Forelimb muscle (tissue), 1 donor: ENCODE results near the gene CSNK2B. TPM values are rescaled to one million over a fixed set of nuclear protein-coding genes. Genes with fewer than 3 reads are reported as not detected.

Source experiments
- DNase-seq: peaks from one replicate; pipeline ENCODE4 v3.0.0-alpha.2; 2013; ENCODE audit warnings: low read depth
- polyA plus RNA-seq: library from polyadenylated mRNA; unstranded; fragments of 120-200 nt; gene quantifications from one replicate; pipeline ENCODE4 v1.2.1, GENCODE V29; 2013; ENCODE audit not compliant: insufficient read length

The CSNK2B gene
- polyA plus RNA-seq, 1 donor = 125 TPM

DNA sequence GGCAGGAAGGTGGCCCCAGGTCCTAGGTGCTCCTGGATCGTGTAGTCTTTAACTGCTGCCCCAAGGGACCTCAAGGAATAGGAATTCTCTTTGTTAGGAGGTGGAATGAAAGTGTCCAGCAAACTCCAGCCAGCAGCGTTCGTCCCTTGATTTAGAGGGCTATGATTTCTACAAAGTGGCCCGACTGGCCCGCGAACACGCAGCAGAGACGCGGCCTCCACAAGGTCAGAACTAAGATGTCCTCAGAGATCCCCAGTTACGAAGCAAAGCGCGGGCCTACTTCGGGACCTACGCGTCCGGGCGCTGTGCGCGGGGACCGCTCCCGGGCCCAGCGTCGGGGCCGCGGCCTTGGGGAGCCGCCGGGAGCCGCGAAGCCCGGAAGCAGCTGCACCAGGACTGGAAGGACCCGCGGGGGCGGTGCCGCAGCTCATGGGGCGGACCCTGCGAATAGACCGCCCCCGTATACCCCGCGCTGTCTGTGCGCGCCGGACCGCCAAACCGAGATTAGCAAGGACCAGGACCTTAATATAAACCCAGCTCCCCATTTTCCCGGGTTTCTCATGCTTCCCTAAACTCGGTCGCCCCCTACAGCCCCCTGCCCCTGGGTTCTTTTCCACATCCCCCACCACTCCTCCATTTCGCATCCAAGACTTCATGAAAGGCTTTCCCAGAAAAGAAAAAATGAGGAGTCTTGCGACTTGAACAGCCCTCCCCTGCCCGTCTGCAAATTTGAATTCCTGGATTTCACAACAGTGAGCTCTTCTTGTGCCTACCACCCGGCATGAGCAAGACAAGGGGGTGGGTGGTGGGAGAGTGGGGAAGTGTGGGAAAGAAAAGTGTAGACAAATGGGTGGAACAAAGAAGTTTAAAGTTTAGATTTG is 5.3 kb upstream of the CSNK2B start, which contains the start of gene C6orf47:
Gene C6orf47 (minus strand): TSS at position 398 of the 881 bp plus-strand sequence. CDS start 831 bp downstream, outside the sequence.
- no peak for DNase-seq

DNA sequence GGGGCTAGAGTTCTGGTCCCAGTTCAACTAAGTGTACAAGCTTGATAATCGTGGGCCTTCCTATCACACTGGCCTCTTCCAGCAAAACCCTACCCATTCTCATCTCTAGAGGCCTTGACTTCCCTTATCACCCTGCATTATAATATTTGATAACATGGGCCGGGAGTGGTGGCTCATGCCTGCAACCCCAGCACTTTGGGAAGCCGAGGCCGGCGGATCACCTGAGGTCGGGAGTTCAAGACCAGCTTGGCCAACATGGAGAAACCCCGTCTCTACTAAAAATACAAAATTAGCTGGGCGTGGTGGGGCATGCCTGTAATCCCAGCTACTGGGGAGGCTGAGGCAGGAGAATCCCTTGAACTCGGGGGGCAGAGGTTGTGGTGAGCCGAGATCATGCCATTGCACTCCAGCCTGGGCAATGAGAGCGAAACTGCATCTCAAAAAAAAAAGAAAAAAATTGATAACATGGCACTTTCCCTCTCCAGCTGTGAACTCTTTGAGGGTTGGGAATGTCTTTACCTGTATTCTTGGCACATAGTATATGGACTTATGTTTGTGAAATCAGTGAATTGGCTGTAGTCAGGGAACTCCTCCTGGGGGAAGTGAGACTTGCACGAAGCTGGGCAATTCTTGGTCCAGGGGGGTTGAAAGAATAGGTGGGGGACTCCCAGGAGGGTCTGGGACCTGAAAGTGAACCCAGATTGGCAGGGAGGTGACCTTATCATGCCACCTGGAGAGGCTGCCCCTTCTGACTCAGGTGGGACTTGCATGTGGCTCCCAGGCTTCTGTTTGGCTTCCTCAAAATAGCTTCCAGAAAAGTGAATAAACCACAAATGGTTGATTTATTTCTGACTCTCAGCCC is 4.4 kb upstream of the CSNK2B start:
- no peak for DNase-seq

DNA sequence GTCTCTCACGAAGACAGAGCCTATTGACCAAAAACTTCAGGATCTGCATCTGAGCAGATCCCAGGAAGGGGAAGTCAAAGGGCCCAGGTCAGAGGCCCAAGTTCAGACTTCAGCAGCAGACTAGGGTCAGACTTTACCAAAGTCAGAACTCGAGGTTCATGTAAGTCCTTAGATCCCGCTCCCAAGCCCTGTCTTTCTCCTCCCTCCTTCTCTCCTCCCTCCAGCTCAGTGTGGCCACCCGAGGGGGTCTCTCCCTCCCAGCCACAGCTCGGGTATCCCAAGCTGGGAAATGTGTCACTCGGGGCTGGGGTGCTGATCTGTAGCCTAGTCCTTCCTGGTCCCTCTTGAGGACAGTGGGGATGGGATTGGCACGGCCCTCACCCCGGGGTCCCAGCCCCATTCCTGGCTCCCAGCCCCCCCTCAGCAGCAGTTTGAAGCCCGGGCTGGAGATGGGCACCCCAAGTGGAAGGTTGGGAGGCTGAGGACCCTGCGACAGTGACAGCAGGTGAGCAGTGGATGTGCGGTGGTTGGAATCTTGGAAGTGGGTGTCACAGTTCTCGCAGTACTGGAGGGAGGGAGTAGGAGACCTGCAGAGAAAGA is 3.7 kb upstream of the CSNK2B start:
- DNase-seq = no peak

DNA sequence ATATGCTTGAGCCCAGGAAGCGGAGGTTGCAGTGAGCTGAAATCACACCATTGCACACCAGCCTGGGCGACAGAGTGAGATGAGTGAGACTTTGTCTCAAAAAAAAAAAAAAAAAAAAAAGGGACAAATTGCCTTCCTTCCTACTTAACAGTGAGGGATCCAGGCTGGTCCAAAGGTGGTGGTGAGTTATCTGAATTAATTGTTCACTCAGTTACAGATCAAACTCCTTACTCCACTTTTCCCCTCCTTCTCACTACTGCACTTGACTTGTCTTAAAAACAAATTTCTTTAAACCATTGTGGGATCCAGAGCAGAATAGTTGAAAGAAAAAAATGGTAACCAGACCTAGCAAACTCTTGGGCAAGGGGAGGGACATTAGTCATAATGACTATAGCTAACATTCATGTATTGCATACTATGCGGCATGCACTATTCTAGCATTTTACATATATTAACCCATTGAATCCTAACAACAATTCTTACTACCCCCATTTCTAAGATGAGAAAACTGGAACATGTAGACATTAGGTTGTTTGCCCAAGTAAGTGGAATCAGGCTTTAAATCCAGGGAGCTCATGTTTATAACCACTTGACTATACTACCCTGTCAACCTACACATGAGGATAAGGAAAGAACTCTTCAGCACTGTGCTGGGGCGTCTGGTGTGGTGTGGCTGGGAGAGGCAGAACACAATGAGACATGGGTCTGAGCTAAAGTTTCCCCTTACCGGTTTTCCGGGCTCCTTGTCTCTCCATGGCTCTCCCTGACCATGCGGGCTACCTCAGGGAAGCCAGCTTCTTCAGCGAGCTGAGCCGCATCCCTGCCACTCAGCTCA is 2.5 kb upstream of the CSNK2B start:
- DNase-seq = no peak

DNA sequence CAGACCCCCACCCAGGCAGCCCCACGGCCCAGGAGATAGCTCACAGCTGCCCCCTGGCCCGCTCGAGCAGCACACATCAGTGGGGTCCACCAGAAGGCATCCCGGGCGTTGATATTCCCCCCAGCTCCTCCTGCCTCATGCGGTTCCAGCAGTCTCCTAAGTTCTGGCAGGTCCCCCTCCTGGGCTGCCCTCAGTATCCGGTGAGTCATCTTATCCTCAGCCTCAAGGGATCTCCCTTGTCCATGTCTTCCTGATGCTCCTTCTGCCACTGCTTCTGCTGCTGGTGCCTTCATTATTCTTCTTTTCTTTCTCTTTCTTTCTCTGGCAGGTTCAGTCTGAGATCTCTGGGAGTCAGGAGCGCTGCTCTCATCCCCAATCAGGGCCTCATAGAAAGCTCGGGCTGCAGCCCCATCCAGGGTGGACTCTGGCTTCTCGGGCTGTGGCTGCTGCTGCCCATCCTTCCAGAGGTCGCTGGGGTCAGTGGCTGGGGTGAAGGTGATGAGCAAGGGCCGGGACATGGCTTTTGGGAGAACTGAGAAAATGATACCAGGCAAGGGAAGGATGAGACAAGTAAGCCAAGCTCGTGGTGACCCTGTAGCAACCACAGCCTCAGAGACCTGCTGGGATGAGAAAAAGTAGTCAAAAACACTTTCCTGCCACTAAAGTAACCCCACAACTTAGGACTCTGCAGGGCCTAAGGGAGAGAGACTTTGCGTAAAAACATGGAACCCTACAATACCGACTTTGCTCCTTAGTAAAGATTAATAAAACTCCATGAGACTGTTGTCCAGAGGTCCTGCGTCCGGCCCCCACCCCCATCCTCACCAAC is 1.7 kb upstream of the CSNK2B start:
- no peak for DNase-seq

DNA sequence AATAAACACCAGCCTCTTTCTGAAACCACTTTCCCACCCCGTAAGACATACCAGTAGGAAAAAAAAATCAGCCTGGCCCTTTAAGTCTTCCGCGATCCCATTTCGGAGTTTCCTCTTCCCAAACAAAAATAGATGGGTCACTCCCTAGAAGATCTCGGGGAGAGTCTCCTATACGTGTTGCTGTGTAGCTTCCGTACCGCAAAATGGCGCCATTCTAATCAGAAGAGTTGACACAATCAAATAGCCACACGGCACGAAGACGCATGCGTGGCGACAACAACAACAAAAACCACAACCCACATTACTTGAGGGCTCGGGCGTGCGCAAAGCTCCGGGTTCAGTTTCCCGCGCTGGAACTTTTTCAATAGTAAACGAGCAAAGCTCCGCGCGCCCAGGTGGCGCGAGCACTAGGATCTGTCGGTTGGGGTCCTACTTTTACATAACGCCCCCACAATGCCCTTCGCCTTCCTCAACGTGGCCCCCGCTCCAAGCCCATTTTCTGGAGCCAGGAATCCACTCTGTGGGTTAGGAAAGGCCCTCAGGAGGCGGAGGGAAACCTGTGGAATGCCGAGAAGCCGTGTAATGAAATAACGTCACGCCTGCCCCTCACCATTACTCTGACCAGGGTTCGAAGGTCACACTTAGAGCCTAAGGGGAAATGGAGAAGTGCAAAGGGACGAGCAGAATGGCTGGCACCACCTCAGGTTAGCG is 935 bp upstream of the CSNK2B start, which contains the start of gene GPANK1:
Gene GPANK1 (minus strand): TSS at position 208 of the 711 bp plus-strand sequence. CDS start 519 bp downstream, outside the sequence.
- peak; percentile 98 for DNase-seq

DNA sequence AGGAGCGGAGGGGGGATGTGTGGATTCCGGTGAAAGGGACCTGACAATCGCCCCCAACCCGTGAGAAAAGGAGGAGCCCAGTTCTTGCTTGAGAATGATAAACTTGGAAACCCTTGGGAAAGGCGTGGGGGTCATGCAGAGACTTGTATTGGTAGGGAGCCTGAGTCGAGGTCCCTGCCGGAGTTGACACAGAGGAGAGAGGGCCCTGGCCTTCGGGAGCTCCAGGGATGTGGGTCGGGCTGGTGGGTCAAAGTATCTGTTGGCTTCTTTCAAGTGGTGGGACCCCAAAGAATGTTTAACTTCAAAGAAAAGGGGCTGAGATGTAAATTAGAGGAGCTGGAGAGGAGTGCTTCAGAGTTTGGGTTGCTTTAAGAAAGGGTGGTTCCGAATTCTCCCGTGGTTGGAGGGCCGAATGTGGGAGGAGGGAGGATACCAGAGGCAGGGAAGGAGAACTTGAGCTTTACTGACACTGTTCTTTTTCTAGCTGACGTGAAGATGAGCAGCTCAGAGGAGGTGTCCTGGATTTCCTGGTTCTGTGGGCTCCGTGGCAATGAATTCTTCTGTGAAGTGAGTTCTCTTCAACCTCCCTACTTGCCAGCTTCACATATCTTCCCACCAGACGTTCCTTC is 571 bp downstream of the CSNK2B start:
- DNase-seq = no peak

DNA sequence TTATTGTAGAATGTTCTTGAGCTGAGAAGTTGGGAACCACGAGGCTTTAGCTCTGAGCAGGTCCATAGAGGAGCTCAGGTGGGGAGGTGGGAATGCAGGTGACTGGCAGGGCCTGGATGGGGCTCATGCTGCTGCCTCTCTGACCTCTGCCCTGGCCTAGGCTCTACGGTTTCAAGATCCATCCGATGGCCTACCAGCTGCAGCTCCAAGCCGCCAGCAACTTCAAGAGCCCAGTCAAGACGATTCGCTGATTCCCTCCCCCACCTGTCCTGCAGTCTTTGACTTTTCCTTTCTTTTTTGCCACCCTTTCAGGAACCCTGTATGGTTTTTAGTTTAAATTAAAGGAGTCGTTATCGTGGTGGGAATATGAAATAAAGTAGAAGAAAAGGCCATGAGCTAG is 3.8 kb downstream of the CSNK2B start, which contains the start of gene LY6G5B:
Gene LY6G5B (plus strand): TSS at position 301 of the 400 bp plus-strand sequence. CDS start 975 bp downstream, outside the sequence.
- DNase-seq = no peak

DNA sequence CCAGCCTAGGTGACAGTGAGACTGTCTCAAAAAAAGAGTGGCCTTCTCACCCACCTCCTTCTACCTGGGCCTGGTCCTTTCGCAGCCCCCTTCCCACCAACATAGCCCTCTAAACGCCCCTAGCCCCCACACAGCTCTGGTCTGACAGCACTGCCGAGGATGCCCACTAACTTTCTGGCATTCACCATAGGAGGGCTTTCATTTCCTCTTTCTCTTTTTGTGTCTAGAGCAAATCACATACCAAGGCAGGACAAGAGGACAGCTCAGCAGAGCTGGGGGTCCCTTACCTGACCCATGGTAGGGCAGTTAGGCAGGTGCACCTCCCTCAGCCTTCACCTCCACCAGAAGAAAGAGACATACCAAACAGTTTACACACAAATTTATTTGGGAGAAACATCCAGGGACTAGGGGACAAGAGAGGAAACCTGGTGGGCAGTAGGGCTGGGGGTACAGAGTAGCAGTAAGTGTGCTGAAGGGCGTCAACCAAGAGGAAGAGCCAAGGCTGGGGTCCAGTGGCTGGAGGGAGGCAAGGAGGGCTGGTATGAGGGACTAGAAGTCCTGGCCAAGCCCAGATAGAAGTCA is 10.5 kb downstream of the CSNK2B start:
- DNase-seq = no peak

DNA sequence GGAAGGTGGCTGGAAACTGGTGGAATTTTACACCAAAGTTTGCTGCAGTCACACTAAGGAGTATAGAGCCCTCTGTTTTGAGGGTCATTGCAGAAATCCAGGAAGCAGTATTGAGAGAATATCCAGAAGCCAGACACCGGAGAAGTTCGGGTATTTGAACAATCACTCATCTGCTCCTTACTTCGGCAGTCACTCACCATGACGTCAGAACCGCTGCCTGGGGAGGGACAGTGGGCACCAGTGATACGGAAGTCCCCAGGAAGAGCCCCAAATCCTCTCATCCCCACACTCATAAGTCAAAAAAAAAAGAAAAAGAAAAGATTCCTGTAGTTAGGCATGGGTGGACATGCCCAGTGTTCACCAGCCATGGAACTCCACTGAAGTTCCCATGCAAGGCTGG is 11.0 kb downstream of the CSNK2B start:
- DNase-seq = no peak

DNA sequence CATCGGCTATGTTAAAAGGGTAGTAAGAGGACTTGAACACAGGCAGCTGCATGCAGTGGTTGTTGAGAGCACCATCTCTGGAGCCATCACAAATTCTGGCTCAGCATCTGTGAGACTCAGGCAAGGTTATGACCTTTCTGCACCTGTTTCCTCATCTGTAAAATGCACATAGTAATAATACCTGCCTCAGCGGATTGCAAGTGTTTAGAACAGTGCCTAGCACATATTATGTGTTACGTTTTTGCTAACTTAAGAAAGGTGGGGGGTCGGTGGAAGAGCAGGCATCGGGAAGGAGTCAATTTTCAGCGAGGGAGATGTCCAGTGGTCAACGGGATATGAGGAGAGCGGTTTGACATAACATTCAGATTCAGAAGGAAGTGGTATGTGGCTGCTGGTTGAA is 12.1 kb downstream of the CSNK2B start:
- no peak for DNase-seq

DNA sequence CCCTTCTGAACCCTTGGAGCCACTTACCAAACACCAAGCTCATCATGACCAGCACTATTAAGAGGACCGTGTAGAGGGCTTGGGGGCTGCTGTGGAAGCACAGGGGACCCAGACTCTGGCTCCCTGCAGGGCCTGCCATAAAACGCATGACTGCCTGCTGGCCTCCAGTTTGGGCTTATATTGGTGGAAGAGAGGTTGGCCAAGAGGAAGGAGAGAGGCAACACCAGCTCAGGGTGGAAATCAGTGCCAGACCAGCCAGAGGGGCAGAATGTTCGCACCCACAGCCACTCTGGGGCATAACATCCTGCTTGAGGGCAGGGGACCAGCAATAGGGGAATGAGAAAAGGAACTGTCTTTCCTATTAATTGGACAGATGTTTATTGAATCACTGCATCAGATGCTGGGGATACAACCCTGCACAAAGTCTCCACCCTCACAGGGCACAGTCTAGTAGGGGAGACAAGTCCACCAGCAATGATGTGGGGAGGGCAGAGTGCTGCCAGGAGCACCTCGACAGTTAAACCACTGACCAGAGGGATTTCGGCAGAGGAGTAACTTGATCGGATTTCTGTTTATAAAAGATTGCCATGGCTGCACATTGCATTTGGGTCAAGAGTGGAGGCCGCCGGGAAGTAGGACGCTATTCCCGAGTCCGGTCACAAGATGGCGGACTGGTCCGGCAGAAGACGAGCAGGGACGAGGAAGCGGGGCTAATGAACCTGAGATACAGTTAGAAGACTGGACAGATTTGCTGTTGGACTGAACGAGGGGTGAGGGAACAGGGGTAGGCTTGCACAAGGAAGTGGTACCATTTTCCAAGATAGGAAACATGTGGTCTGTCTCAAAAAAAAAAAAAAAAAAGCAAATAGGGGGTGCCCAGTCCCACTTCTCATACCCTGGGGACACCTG is 14.6 kb downstream of the CSNK2B start, which contains the start of gene LY6G5C:
Gene LY6G5C (minus strand): TSS at position 842 of the 909 bp plus-strand sequence. CDS start 694 bp downstream, at position 148.
- peak; percentile 77 for DNase-seq

DNA sequence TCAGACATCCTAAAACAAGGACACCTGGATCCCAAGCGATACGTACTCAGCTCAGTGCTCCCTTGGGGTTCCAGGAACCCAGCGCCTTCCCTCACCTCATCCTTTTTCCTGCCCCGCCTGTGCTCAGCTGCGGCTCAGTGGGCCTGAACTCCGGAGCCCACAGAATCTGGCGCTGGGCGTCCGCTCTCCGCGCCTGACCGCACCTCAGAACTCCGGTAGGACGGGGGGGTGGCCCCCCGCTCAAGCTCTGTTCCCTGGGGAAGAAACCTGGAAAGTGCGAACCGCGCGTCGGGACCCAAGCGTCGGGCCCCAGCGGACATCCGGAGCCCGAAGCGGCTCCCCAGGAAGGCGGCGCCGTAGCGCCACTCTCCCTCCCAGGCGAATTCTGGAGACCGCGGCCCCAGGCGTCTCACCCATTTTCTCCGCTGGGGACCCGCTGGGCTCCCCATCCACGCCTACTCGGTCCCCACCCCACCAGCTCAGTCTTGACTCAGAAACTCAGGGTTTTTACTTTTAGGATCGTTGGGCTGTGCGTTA is 15.3 kb downstream of the CSNK2B start:
- no peak for DNase-seq

DNA sequence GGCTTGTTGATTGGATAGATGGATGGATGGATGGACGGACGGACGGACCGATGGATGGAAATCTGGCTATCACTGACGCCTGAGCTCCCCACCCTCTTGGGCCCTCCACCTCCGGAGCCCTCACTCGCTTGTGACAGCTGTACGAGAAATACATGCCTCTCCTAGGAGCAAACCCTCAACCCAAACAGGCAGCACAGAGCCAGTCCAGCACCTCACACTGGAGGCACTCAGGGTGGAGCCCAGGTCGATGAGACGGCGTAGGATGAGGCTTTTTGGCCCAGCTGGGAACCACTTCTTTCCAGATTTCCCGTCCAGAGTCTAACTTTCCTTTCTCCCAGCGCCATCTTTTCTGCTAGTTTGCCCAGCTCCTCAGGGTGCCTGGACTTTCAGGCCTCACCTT is 17.7 kb downstream of the CSNK2B start:
- DNase-seq = no peak

DNA sequence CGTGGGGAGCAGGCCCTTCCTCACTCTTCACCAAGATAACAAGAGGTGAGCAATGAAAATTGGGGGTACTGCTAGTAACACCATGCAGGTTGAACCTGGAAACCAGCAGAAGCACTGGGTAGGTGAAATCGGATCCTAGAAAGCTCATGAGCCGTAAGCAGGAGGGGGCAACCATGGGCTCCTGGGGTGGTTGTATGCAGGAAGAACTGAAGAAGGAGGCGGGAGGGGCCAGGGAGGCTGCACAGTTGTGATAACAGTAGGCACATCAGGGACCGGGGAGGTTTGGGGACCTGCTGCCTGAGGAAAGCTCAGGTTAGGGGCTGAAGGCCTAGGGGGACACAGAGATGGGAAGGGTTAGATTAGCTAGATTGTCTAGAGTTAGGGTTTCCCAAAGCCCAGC is 20.6 kb downstream of the CSNK2B start:
- no peak for DNase-seq

DNA sequence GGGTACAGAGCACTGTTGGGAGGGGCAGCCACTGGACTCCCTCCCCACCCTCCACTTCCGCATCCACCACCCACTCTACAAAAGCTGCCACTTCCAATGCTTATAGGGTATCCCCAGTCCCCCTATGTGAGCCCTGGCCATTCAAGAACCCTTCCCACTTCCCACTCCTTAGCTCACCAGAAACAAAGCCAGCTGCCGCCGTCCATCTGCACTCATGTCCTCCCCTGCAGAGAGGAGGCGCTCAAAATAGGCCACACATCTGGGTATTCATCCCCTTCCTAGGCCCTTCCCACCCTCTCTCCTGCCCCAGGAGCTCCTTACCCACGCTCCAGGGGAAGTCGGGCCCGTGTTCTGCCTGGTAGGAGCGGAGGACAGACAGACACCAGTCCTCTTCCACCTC is 21.4 kb downstream of the CSNK2B start:
- no peak for DNase-seq
